DOHH2 (cell line): ENCODE measurements around the gene CAPN14.

Experiments
- H3F3A ChIP-seq: fragments of 200-600 bp; sonication (generic), shearing (Covaris generic); 2 replicates; pipeline ENCODE4 v1.6.0; 2016; ENCODE audit warnings: antibody characterized with exemption, mild to moderate bottlenecking; ENCODE audit not compliant: control insufficient read depth, insufficient read depth
- H3K27ac ChIP-seq: fragments of 200-600 bp; sonication (generic); 2 replicates; pipeline ENCODE4 v1.5.1; 2014; ENCODE audit warnings: low read depth, mild to moderate bottlenecking, low read length, moderate library complexity
- H3K27me3 ChIP-seq: fragments of 200-600 bp; sonication (generic); 2 replicates; pipeline ENCODE4 v1.6.1; 2014; ENCODE audit warnings: mild to moderate bottlenecking, low read length, mixed read lengths; ENCODE audit not compliant: control insufficient read depth
- H3K36me3 ChIP-seq: fragments of 200-600 bp; sonication (generic); 2 replicates; pipeline ENCODE4 v1.6.1; 2014; ENCODE audit warnings: mild to moderate bottlenecking, low read length, moderate library complexity, mixed read lengths; ENCODE audit not compliant: control insufficient read depth
- H3K4me1 ChIP-seq: fragments of 200-600 bp; sonication (generic); 2 replicates; pipeline ENCODE4 v1.6.1; 2014; ENCODE audit warnings: mild to moderate bottlenecking, low read length, mixed read lengths; ENCODE audit not compliant: control insufficient read depth
- H3K4me2 ChIP-seq: fragments of 200-600 bp; sonication (generic); 2 replicates; pipeline ENCODE4 v1.6.0; 2014; ENCODE audit warnings: mild to moderate bottlenecking, low read length, moderate library complexity
- H3K4me3 ChIP-seq: fragments of 200-600 bp; sonication (generic); 2 replicates; pipeline ENCODE4 v1.5.1; 2014; ENCODE audit warnings: mild to moderate bottlenecking, low read length, mixed read lengths
- H3K79me2 ChIP-seq: fragments of 200-600 bp; sonication (generic); 2 replicates; pipeline ENCODE4 v1.6.1; 2014; ENCODE audit warnings: mild to moderate bottlenecking, low read length, mixed read lengths; ENCODE audit not compliant: control insufficient read depth
- H3K9me2 ChIP-seq: fragments of 200-600 bp; sonication (generic); replicated peaks from 2 replicates; pipeline ENCODE4 v1.6.1; 2014; ENCODE audit warnings: mild to moderate bottlenecking, low read length, mixed read lengths; ENCODE audit not compliant: control insufficient read depth
- H3K9me3 ChIP-seq: fragments of 200-600 bp; sonication (generic); 2 replicates; pipeline ENCODE4 v1.6.1; 2014; ENCODE audit warnings: antibody characterized with exemption, low read length, mixed read lengths; ENCODE audit not compliant: control insufficient read depth, insufficient read depth
- H4K20me1 ChIP-seq: fragments of 200-600 bp; sonication (generic); 2 replicates; pipeline ENCODE4 v1.6.0; 2014; ENCODE audit warnings: low read depth, mild to moderate bottlenecking, antibody characterized with exemption, low read length, moderate library complexity; ENCODE audit not compliant: control insufficient read depth, insufficient read depth
- CTCF ChIP-seq: fragments of 200-600 bp; sonication (generic); IDR thresholded peaks from one replicate; pipeline ENCODE4 v1.5.1; 2014; ENCODE audit warnings: antibody characterized with exemption, mild to moderate bottlenecking, low read depth, low read length; ENCODE audit not compliant: poor library complexity, severe bottlenecking
- EZH2phosphoT487 ChIP-seq: fragments of 200-600 bp; sonication (generic); IDR thresholded peaks from 2 replicates; pipeline ENCODE4 v1.6.1; 2017; ENCODE audit warnings: borderline replicate concordance, mild to moderate bottlenecking, antibody characterized with exemption, low read length, moderate library complexity, mixed read lengths

The CAPN14 gene

GRCh38 chr2:31191931-31192330 lies 25.4 kb downstream of the CAPN14 start:
- Histone ChIP-seq H3K36me3 (no peaks in the 10 kb centered on the region), H3K4me3 (no peak overlapping the region), H3K4me2 (no peak overlapping the region)

GRCh38 chr2:31190188-31190587 lies 27.1 kb downstream of the CAPN14 start:
- TF ChIP-seq CTCF (no peak), EZH2phosphoT487 (no peak)
- Histone ChIP-seq H3K4me3 (no peak overlapping the region), H3K27ac (no peak overlapping the region), H3K9me3 (no peaks in the 10 kb centered on the region), H3K9me2 (no peaks in the 10 kb centered on the region), H3K79me2 (no peaks in the 10 kb centered on the region), H3K36me3 (no peaks in the 10 kb centered on the region), H3F3A (no peaks in the 10 kb centered on the region), H4K20me1 (no peaks in the 10 kb centered on the region), H3K4me2 (no peak overlapping the region), H3K4me1 (no peaks in the 10 kb centered on the region), H3K27me3 (no peaks in the 10 kb centered on the region)

More at GRCh38 chr2:31191931-31192330, 25.4 kb downstream of the CAPN14 start:
- Histone ChIP-seq H3K4me1 (no peaks in the 10 kb centered on the region), H3F3A (no peaks in the 10 kb centered on the region), H3K27ac (no peak overlapping the region), H4K20me1 (no peaks in the 10 kb centered on the region), H3K79me2 (no peaks in the 10 kb centered on the region), H3K9me3 (no peaks in the 10 kb centered on the region), H3K27me3 (no peaks in the 10 kb centered on the region), H3K9me2 (no peaks in the 10 kb centered on the region)
- no peak for TF ChIP-seq EZH2phosphoT487
- no peak for TF ChIP-seq CTCF

GRCh38 chr2:31189141-31189540 lies 28.2 kb downstream of the CAPN14 start:
- no peak for TF ChIP-seq CTCF
- no peak for TF ChIP-seq EZH2phosphoT487
- Histone ChIP-seq H3K9me3 (no peaks in the 10 kb centered on the region), H3F3A (no peaks in the 10 kb centered on the region), H4K20me1 (no peaks in the 10 kb centered on the region), H3K4me3 (no peak overlapping the region), H3K4me1 (no peaks in the 10 kb centered on the region), H3K4me2 (no peak overlapping the region), H3K36me3 (no peaks in the 10 kb centered on the region), H3K79me2 (no peaks in the 10 kb centered on the region), H3K27ac (no peak overlapping the region), H3K9me2 (no peaks in the 10 kb centered on the region), H3K27me3 (no peaks in the 10 kb centered on the region)

- H3K9me3 ChIP-seq = no peaks in the 10 kb centered on the region
- no peaks in the 10 kb centered on the region for H3K9me2 ChIP-seq
- no peak overlapping the region for H3K4me3 ChIP-seq
- no peaks in the 10 kb centered on the region for H3K27me3 ChIP-seq
- no peaks in the 10 kb centered on the region for H3K79me2 ChIP-seq
- H3F3A ChIP-seq = no peaks in the 10 kb centered on the region
- H4K20me1 ChIP-seq = no peaks in the 10 kb centered on the region
- H3K4me1 ChIP-seq = no peaks in the 10 kb centered on the region
- TF ChIP-seq EZH2phosphoT487 (no peak), CTCF (no peak)
- no peak overlapping the region for H3K27ac ChIP-seq
- H3K36me3 ChIP-seq = no peaks in the 10 kb centered on the region
- no peak overlapping the region for H3K4me2 ChIP-seq
Observed at GRCh38 chr2:31188131-31188530, 29.2 kb downstream of the CAPN14 start.
